Calu3 (cell line): ENCODE data around the gene TRUB2. TPM values are rescaled to one million over a fixed set of nuclear protein-coding genes. Genes with fewer than 3 reads are reported as not detected.

Experiments
- BruUV-seq: library from RNA; stranded (reverse); fragments of 400-500 nt; replicated peaks from 2 replicates; lab custom pipeline; 2021; lab: Mats Ljungman, UMichigan
- CTCF ChIA-PET: fragments of 300-600 bp; sonication (Branson Sonifier 250); formaldehyde crosslinking; loops from one replicate; lab custom pipeline; 2022; ENCODE audit warnings: antibody characterized with exemption; lab: Charles Lee
- DNase-seq: peaks from one replicate; pipeline ENCODE4 v3.0.0; 2022
- H3K27ac Mint-ChIP-seq: one replicate; pipeline ENCODE4 v1.8.0; 2022; ENCODE audit warnings: mixed read lengths; ENCODE audit not compliant: unreplicated experiment
- H3K27me3 Mint-ChIP-seq: one replicate; pipeline ENCODE4 v1.8.0; 2022; ENCODE audit warnings: mixed read lengths; ENCODE audit not compliant: unreplicated experiment
- H3K36me3 Mint-ChIP-seq: one replicate; pipeline ENCODE4 v1.8.0; 2022; ENCODE audit warnings: mild to moderate bottlenecking, moderate library complexity, mixed read lengths; ENCODE audit not compliant: insufficient read depth, unreplicated experiment
- H3K4me1 Mint-ChIP-seq: one replicate; pipeline ENCODE4 v1.8.0; 2022; ENCODE audit warnings: mild to moderate bottlenecking, low read depth, mixed read lengths; ENCODE audit not compliant: unreplicated experiment
- H3K4me3 Mint-ChIP-seq: one replicate; pipeline ENCODE4 v1.8.0; 2022; ENCODE audit warnings: mild to moderate bottlenecking, low read depth, moderate library complexity, mixed read lengths; ENCODE audit not compliant: unreplicated experiment
- H3K9me3 Mint-ChIP-seq: one replicate; pipeline ENCODE4 v1.8.0; 2022; ENCODE audit warnings: low read depth, mixed read lengths; ENCODE audit not compliant: unreplicated experiment
- CTCF ChIP-seq: fragments of 200-600 bp; IDR thresholded peaks from one replicate; pipeline ENCODE4 v1.8.0; 2022; ENCODE audit warnings: antibody characterized with exemption; ENCODE audit not compliant: unreplicated experiment
- intact Hi-C: fragments of 100-400 bp; cut with micrococcal nuclease; formaldehyde crosslinking; loops from one replicate; pipeline ENCODE4 v1.10.0; 2022; ENCODE audit not compliant: unreplicated experiment
- total RNA-seq: library from RNA; stranded (reverse); gene quantifications from 2 replicates; pipeline ENCODE4 v1.2.3, GENCODE V29; 2022

The TRUB2 gene
- total RNA-seq, 1 experiment from 2014 or later: 22.5 TPM

GRCh38 chr9:128257907-128258306 is 64.3 kb downstream of the TRUB2 start:
- no peak for DNase-seq
- intact Hi-C loops: no loop called here
- CTCF ChIA-PET: interaction anchor here (0.5 kb wide), 1 partner anchor 770 kb away, joined by 3 read pairs; the partner anchor contains the start of gene SH3GLB2
- Mint-ChIP-seq H3K27me3 (no peaks in the 10 kb centered on the region), H3K9me3 (no peaks in the 10 kb centered on the region), H3K27ac (no peak overlapping the region), H3K4me3 (no peak overlapping the region), H3K4me1 (no peaks in the 10 kb centered on the region), H3K36me3 (peaks cover 38% of the 10 kb centered on the region)
- no peak for TF ChIP-seq CTCF
- no TSS peak for BruUV-seq

GRCh38 chr9:128257086-128257825 is 65.0 kb downstream of the TRUB2 start:
- no peaks in the 10 kb centered on the region for H3K9me3 Mint-ChIP-seq
- no TSS peak for BruUV-seq
- H3K4me1 Mint-ChIP-seq: no peaks in the 10 kb centered on the region
- DNase-seq: no peak
- TF ChIP-seq CTCF: no peak
- H3K36me3 Mint-ChIP-seq: peaks cover 32% of the 10 kb centered on the region
- H3K27ac Mint-ChIP-seq: no peak overlapping the region
- CTCF ChIA-PET: no interaction called here
- no peaks in the 10 kb centered on the region for H3K27me3 Mint-ChIP-seq
- intact Hi-C loops: no loop called here
- no peak overlapping the region for H3K4me3 Mint-ChIP-seq

Other genes with a start within 250 kb of the TRUB2 start
- 121 and 137 TPM in 2 replicates for gene PTGES2, start 194.7 kb downstream of the TRUB2 start, total RNA-seq
- 2,733 and 4,208 TPM in 2 replicates for gene LCN2, start 173.0 kb downstream of the TRUB2 start, total RNA-seq
- gene BBLN, start 162.2 kb downstream of the TRUB2 start, total RNA-seq: 77.6 and 82.3 TPM in 2 replicates
- gene CIZ1, start 130.9 kb downstream of the TRUB2 start, total RNA-seq: 85.8 and 93.7 TPM in 2 replicates
- 30.8 and 40.0 TPM in 2 replicates for gene DNM1, start 119.1 kb downstream of the TRUB2 start, total RNA-seq
- 69.6 and 77.2 TPM in 2 replicates for gene GOLGA2, start 46.4 kb downstream of the TRUB2 start, total RNA-seq
- gene SWI5, start 46.2 kb downstream of the TRUB2 start, total RNA-seq: 9.6 and 9.7 TPM in 2 replicates
- gene COQ4, start 392 bp upstream of the TRUB2 start, total RNA-seq: 34.0 and 37.3 TPM in 2 replicates
- gene SLC27A4, start 18.1 kb upstream of the TRUB2 start, total RNA-seq: 13.8 and 15.3 TPM in 2 replicates
- 38.6 and 40.2 TPM in 2 replicates for gene URM1, start 48.9 kb upstream of the TRUB2 start, total RNA-seq
- gene CERCAM, start 98.4 kb upstream of the TRUB2 start, total RNA-seq: 11.5 and 14.5 TPM in 2 replicates
- gene ODF2, start 133.6 kb upstream of the TRUB2 start, total RNA-seq: 24.6 and 33.6 TPM in 2 replicates
- 23.9 and 24.8 TPM in 2 replicates for gene GLE1, start 182.3 kb upstream of the TRUB2 start, total RNA-seq
- gene SPTAN1, start 230.1 kb upstream of the TRUB2 start, total RNA-seq: 332 and 344 TPM in 2 replicates